ENCODE results near the gene GRID2. TPM values are rescaled to one million over a fixed set of nuclear protein-coding genes. Genes with fewer than 3 reads are reported as not detected.

GRID2 gene
- total and polyA plus RNA-seq, 8 donors, result 6.4 TPM; not detected in 7

DNA sequence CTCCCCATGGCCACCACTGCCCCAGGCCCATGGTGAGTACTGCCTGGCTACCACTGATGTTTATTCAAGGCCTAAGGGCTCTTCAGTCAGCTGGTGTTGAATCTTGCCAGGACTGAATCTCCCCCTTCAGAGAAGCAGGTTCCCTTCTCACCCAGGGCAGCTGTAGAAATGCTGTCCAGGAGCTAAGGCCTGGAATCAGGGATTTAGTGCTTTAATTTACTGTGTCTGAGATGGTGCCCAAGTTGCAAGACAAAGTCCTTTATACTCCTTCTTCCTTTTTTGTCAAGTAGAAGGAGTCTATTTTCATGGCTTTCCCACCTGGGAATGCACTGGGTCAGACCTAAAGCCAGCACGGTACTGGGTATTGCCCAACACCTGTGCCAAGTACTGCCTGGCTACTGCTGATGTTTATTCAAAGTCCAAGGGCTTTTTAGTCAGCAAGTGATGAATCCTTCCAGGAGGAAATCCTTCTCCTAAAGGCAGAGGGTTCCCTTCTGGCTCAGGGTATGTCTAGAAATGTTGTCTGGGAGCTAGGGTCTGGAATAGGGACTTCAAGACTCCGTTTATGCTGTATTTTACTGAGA is 1407.2 kb downstream of the GRID2 start:
- H3K27ac ChIP-seq, result peak overlapping the region in 2 of 5 donors; percentile 20 to 46
- no peaks in the 10 kb centered on the region for H3K4me1 ChIP-seq
- no peak for TF ChIP-seq POLR2AphosphoS5 (IDR thresholded peaks at IDR 0.05)
- TF ChIP-seq EP300 (IDR thresholded peaks at IDR 0.05), result no peak
- TF ChIP-seq POLR2A (IDR thresholded peaks at IDR 0.05), result no peak
- TF ChIP-seq, protein P1, sequence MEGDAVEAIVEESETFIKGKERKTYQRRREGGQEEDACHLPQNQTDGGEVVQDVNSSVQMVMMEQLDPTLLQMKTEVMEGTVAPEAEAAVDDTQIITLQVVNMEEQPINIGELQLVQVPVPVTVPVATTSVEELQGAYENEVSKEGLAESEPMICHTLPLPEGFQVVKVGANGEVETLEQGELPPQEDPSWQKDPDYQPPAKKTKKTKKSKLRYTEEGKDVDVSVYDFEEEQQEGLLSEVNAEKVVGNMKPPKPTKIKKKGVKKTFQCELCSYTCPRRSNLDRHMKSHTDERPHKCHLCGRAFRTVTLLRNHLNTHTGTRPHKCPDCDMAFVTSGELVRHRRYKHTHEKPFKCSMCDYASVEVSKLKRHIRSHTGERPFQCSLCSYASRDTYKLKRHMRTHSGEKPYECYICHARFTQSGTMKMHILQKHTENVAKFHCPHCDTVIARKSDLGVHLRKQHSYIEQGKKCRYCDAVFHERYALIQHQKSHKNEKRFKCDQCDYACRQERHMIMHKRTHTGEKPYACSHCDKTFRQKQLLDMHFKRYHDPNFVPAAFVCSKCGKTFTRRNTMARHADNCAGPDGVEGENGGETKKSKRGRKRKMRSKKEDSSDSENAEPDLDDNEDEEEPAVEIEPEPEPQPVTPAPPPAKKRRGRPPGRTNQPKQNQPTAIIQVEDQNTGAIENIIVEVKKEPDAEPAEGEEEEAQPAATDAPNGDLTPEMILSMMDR (IDR thresholded peaks at IDR 0.05), result no peak
- H3K4me3 ChIP-seq, result no peak overlapping the region
- H3K36me3 ChIP-seq, result no peaks in the 10 kb centered on the region
- H3K9me3 ChIP-seq, result no peaks in the 10 kb centered on the region
- no peaks in the 10 kb centered on the region for H3K27me3 ChIP-seq
- intact Hi-C loops (cut with DNase I; ENCODE audit: low total_unique reads), result no loop called here
- no peak for DNase-seq
- WGBS, 5 donors, result 38 to 74% (median 62%) methylated on average over 2 of the region's 2 CpGs

DNA sequence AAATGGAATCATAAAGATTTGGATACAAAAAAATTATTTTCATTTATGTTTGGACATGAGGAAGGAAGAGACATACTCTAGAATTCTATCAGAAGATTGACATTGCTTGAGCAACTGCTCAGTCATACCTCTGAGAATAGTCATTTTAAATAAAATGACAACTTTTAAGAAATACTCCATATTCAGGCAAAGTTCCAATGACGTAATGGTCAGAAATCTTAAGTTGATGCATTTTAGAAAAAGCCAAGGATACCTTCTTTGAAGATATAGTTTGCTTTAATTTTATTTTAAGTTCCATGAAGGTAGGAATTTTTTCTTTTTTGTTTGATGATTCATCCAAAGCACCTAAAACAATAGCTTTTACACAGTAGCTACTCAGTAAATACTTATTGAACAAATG is 1414.5 kb downstream of the GRID2 start:
- no peak for DNase-seq
- WGBS, 5 donors, result 85 to 98% (median 94%) methylated on average over 1 of the region's 1 CpG
- TF ChIP-seq, protein P1 (IDR thresholded peaks at IDR 0.05), result no peak
- no peak for TF ChIP-seq POLR2AphosphoS5 (IDR thresholded peaks at IDR 0.05)
- no peak for TF ChIP-seq EP300 (IDR thresholded peaks at IDR 0.05)
- no peak for TF ChIP-seq POLR2A (IDR thresholded peaks at IDR 0.05)
- Histone ChIP-seq H3K36me3 (no peaks in the 10 kb centered on the region), H3K4me3 (no peak overlapping the region), H3K27me3 (no peaks in the 10 kb centered on the region), H3K4me1 (no peaks in the 10 kb centered on the region), H3K27ac (no peak overlapping the region), H3K9me3 (no peaks in the 10 kb centered on the region)
- intact Hi-C loops (cut with DNase I; ENCODE audit: low total_unique reads), result no loop called here

DNA sequence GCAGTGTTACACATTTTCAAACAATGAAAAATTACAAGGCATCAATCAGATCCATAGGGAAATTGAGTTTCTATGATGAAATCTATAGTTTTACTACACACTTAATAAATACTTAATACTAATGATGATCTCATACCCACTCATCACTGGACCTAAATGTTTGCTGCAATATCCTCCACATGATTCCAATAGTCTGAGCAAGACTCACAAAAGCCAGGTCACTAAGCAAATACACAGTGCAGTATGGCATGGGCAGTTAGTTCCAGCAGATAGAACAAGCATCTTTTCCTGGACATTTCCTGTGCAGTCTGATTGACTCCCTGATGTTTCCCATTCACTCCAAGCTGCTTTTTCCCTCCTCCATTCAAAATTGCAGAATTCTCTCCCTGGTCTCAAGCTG is 1415.8 kb downstream of the GRID2 start:
- Histone ChIP-seq H3K4me3 (no peak overlapping the region), H3K4me1 (no peaks in the 10 kb centered on the region), H3K27ac (no peak overlapping the region), H3K36me3 (no peaks in the 10 kb centered on the region), H3K27me3 (no peaks in the 10 kb centered on the region), H3K9me3 (no peaks in the 10 kb centered on the region)
- intact Hi-C loops (cut with DNase I; ENCODE audit: low total_unique reads), result no loop called here
- DNase-seq, result no peak
- TF ChIP-seq POLR2AphosphoS5 (IDR thresholded peaks at IDR 0.05), result no peak

DNA sequence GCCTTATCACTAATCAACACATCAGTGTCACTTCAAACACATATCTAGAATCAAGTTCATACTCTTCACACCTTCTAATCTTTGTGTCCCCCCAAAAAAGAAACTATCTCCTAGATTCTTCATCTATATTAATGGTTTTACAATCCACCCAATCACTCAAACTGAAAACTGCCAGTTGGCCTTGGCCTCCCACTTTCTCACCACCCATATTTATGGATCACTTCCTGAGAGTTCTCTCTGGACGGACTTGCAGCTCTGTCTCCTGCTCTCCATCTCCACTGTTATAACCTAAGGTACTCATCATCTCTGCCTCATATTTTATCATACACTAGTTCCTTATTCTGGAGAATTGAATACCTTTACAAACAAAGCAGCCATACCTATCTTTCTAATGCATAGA is 1418.7 kb downstream of the GRID2 start:
- H3K36me3 ChIP-seq, result no peaks in the 10 kb centered on the region
- no peak overlapping the region for H3K4me3 ChIP-seq
- H3K9me3 ChIP-seq, result no peaks in the 10 kb centered on the region
- TF ChIP-seq, protein P1 (IDR thresholded peaks at IDR 0.05), result no peak
- no peak for TF ChIP-seq POLR2A (IDR thresholded peaks at IDR 0.05)
- no peak for TF ChIP-seq POLR2AphosphoS5 (IDR thresholded peaks at IDR 0.05)
- no peak for TF ChIP-seq EP300 (IDR thresholded peaks at IDR 0.05)
- no peaks in the 10 kb centered on the region for H3K4me1 ChIP-seq
- intact Hi-C loops (cut with DNase I; ENCODE audit: low total_unique reads), result no loop called here
- no peak for DNase-seq
- WGBS, 5 donors, result 69 to 96% (median 85%) methylated on average over 1 of the region's 1 CpG
- no peak overlapping the region for H3K27ac ChIP-seq
- no peaks in the 10 kb centered on the region for H3K27me3 ChIP-seq

DNA sequence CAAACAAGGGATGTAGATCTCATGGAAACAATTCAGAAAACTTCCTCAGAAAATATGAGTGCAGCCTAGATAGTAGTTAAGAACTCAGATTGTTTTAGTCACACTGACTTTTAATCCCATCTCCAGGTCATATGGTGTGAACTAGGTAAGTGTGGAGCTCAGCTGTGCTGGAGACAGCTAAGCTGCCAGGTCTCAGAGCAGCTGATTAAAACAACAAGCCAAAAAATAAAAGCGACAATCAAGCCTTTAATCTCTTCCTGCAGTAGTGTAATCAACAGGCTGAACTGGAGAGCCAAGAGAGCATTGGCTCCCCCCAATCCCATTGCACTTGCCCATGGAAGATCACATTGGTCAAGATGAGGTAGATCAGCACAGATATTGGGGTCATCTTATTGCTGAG is 1426.5 kb downstream of the GRID2 start:
- WGBS, 5 donors, result 44 to 90% (median 64%) methylated on average over 1 of the region's 1 CpG

More for the DNA sequence above, 1426.5 kb downstream of the GRID2 start:
- Histone ChIP-seq H3K4me1 (no peaks in the 10 kb centered on the region), H3K27me3 (no peaks in the 10 kb centered on the region), H3K27ac (no peak overlapping the region), H3K4me3 (no peak overlapping the region), H3K36me3 (no peaks in the 10 kb centered on the region), H3K9me3 (no peaks in the 10 kb centered on the region)
- TF ChIP-seq POLR2AphosphoS5 (IDR thresholded peaks at IDR 0.05) (no peak), POLR2A (IDR thresholded peaks at IDR 0.05) (no peak), EP300 (IDR thresholded peaks at IDR 0.05) (no peak)
- TF ChIP-seq, protein P1 (IDR thresholded peaks at IDR 0.05), result no peak
- intact Hi-C loops (cut with DNase I; ENCODE audit: low total_unique reads), result no loop called here
- no peak for DNase-seq

Measured in stomach (tissue), 9 donors.